ENCODE data around the gene FGF14.

The FGF14 gene

DNA sequence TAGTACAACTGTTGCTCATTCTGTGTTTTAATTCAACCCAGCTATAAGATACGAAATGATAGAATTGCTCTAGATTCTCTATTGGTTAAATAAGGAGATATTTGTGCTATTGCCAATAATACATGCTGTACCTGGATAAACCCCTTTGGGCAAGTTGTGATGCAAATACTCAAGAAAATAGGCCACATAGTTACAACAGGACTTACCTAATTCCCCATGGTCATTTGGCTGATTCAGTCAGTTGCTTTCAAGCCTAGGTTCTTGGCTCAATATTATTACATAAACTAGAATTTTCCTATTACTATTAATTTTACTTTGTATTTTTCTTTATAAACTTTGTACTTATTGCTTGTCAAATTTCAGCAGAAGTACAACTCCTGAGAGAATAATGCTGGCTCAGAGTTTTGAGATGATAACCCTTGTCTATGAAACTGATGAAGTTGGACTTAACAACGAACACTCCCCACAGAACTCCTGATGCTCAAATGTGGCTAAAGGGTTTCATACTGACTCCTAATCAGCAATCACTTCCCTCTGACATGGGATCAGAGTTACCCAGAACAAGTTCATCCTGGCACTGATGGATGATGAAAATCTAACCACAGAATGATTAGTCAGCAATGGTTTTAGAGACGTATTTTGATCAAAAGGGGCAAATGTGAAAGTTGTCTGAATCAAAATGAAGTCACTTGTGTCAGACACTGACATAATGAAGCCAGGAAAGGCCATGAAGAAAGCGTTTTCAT lies 728.3 kb downstream of the FGF14 start:
- DNase-seq (ENCODE audit: extremely low read depth, low read depth), result no peak
- no peak for TF ChIP-seq CTCF (IDR thresholded peaks at IDR 0.05; ENCODE audit: low read depth, low read length)

- no peak for TF ChIP-seq CTCF (IDR thresholded peaks at IDR 0.05; ENCODE audit: low read depth, low read length)
- DNase-seq (ENCODE audit: extremely low read depth, low read depth), result no peak
These were observed 740.0 kb downstream of the FGF14 start for GRCh38 chr13:101661839-101662238.
